H1 (cell line): ENCODE data around the gene SUV39H2. TPM values are rescaled to one million over a fixed set of nuclear protein-coding genes. Genes with fewer than 3 reads are reported as not detected.
A peak's percentile ranks its signal among the peaks of the same experiment; 100 is the strongest.

ENCODE experiments used
- CBX8 ChIP-seq: fragments of 300-800, 300-1000 bp; sonication (generic); IDR thresholded peaks from 2 replicates; pipeline ENCODE4 v1.7.1; 2016; ENCODE audit warnings: low read depth, low read length, borderline replicate concordance
- PHF8 ChIP-seq: fragments of 200-600 bp; sonication (generic); conservative IDR thresholded peaks from 2 replicates; pipeline ENCODE4 v1.7.1; 2012; ENCODE audit warnings: low read depth, mild to moderate bottlenecking, inconsistent platforms, low read length, moderate library complexity
- RAD21 ChIP-seq, 2 experiments: IDR thresholded peaks in 1 of 2; conservative IDR thresholded peaks in 1 of 2; 2 replicates each; pipeline ENCODE4 v1.6.1; 2011; ENCODE audit warnings: low read depth in 2 of 2, low read length in 2 of 2, improper control_type of control experiment in 1 of 2, inconsistent platforms in 1 of 2, mild to moderate bottlenecking in 1 of 2, moderate library complexity in 1 of 2
- RBBP5 ChIP-seq: IDR thresholded peaks from 2 replicates; pipeline ENCODE4 v1.7.1; 2012; ENCODE audit warnings: low read depth, mild to moderate bottlenecking, inconsistent platforms, low read length, moderate library complexity, borderline replicate concordance
- SIN3A ChIP-seq, 2 experiments: IDR thresholded peaks in 1 of 2; conservative IDR thresholded peaks in 1 of 2; 2 replicates each; pipeline ENCODE4 v1.6.1; 2011 to 2012; ENCODE audit warnings: low read length in 2 of 2, improper control_type of control experiment in 1 of 2, low read depth in 1 of 2, mild to moderate bottlenecking in 1 of 2
- polyA plus RNA-seq, 7 experiments: library from polyadenylated mRNA; depleted of rRNA in 3 of 7; stranded (reverse) in 5 of 7; unstranded in 2 of 7; fragments of >200 nt in 5 of 7; fragments of 200-250 nt in 2 of 7; gene quantifications; 1 replicate in 5 of 7; 2 replicates in 1 of 7; 4 replicates in 1 of 7; pipeline versions ENCODE4 v1.2.1 to v1.2.3, GENCODE V29; 2011 to 2013; ENCODE audit warnings: missing spikeins in 2 of 7, mixed read lengths in 2 of 7
- total RNA-seq: library from RNA; stranded (reverse); fragmentation: NEBNext Ultra II Directional; extraction: Animal tissue kit (Norgen Biotek cat#: 25700); gene quantifications from 2 replicates; pipeline ENCODE4 v1.2.1, GENCODE V29; 2021

Gene SUV39H2
- total and polyA plus RNA-seq, 2 of the 8 experiments (the other 6 are each of a cell fraction or from before 2014, with no cell fraction given) = 19.4 to 62.3 TPM

- TF ChIP-seq PHF8 (0 out of 2 replicates have a peak, but pooled peaks have one; percentile 30), RBBP5 (peak; percentile 92), SIN3A (conservative IDR thresholded peaks at IDR 0.05 in 1 of 2, IDR thresholded peaks at IDR 0.05 in 1 of 2; ENCODE audit: low read depth in 1 of 2, low read length in 2 of 2) (peak; percentile 14 to 49; a peak in 1 of 4 replicates), CBX8 (no peak), RAD21 (IDR thresholded peaks at IDR 0.05 in 1 of 2, conservative IDR thresholded peaks at IDR 0.05 in 1 of 2; ENCODE audit: low read depth in 2 of 2, low read length in 2 of 2) (no peak)
Observed at GRCh38 chr10:14838582-14839304, 39.9 kb upstream of the SUV39H2 start (continued).
